ENCODE results near the gene IL15RA.

DNA sequence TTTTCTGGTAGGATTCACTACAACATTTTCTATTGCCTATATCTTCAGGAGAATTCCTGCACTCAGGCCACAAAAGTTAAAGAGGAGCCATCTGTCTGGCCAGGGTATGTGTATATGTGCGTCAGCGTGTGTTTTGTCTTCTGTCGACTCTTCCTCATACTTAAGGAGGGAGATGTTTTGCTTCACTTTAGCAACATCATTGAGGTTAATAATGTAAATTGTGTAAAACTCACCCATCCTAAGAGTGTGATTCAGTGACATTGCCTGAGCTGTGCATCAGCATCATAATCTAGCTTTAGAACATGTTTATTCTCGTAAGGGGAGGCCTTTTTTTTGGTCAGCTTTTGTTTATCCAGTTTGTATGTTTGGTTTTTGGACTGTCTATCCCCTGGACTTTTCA lies 63.6 kb downstream of the IL15RA start:
- TF ChIP-seq, protein P1, sequence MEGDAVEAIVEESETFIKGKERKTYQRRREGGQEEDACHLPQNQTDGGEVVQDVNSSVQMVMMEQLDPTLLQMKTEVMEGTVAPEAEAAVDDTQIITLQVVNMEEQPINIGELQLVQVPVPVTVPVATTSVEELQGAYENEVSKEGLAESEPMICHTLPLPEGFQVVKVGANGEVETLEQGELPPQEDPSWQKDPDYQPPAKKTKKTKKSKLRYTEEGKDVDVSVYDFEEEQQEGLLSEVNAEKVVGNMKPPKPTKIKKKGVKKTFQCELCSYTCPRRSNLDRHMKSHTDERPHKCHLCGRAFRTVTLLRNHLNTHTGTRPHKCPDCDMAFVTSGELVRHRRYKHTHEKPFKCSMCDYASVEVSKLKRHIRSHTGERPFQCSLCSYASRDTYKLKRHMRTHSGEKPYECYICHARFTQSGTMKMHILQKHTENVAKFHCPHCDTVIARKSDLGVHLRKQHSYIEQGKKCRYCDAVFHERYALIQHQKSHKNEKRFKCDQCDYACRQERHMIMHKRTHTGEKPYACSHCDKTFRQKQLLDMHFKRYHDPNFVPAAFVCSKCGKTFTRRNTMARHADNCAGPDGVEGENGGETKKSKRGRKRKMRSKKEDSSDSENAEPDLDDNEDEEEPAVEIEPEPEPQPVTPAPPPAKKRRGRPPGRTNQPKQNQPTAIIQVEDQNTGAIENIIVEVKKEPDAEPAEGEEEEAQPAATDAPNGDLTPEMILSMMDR (IDR thresholded peaks at IDR 0.05; ENCODE audit: low read depth, low read length, poor library complexity, severe bottlenecking) = no peak
- TF ChIP-seq EZH2phosphoT487 (IDR thresholded peaks at IDR 0.05; ENCODE audit: borderline replicate concordance, low read length) = no peak

Measured in DOHH2 (cell line).